NCI-H82 (cell line): Measurements from ENCODE around the gene F2.
"Not testable (repeated sequence)": the region's sequence is repeated elsewhere in the genome, so short reads cannot be mapped to it uniquely, and the experiment has no call there.

Source experiments
- DNase-seq: peaks from one replicate; lab custom pipeline; 2025; lab: John Stamatoyannopoulos, UW

F2 gene

GRCh38 chr11:46719048-46719542 is at the start of gene F2:
TSS of gene F2 (plus strand) at chr11:46719213. CDS start at chr11:46719236, 23 bp downstream.
- no peak for DNase-seq

- DNase-seq, result peak; percentile 25
Measured at GRCh38 chr11:46669711-46670139, 49.3 kb upstream of the F2 start.

- not testable (repeated sequence) for DNase-seq
Measured at GRCh38 chr11:46670521-46670920, 48.5 kb upstream of the F2 start.

- no peak for DNase-seq
Measured at GRCh38 chr11:46671958-46672315, 47.1 kb upstream of the F2 start.

DNA sequence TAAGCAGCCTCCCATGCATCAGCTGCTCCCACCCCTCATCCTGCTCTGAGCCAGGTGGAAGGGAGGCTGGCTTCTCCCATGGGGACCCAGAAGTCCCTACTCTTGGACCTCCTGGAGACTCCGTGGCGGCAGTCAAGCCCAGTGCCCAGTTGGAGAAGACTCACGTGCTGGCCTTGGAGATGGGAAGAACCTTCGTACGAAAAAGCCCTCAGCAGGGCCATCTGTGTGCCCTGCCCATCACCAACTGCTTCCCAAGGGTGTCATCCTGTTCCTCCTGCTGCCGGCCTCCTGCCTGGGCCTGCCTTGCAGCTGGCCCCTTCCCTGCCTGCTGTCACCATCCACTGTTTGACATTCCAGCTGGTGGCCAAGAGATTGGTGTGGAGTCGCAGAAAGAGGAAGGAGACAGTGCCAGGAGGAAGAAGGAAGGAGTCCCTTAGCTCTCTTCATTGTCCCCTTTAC is 46.6 kb upstream of the F2 start:
- DNase-seq, result no peak

GRCh38 chr11:46673713-46674462 is 45.1 kb upstream of the F2 start:
- DNase-seq, result no peak

DNA sequence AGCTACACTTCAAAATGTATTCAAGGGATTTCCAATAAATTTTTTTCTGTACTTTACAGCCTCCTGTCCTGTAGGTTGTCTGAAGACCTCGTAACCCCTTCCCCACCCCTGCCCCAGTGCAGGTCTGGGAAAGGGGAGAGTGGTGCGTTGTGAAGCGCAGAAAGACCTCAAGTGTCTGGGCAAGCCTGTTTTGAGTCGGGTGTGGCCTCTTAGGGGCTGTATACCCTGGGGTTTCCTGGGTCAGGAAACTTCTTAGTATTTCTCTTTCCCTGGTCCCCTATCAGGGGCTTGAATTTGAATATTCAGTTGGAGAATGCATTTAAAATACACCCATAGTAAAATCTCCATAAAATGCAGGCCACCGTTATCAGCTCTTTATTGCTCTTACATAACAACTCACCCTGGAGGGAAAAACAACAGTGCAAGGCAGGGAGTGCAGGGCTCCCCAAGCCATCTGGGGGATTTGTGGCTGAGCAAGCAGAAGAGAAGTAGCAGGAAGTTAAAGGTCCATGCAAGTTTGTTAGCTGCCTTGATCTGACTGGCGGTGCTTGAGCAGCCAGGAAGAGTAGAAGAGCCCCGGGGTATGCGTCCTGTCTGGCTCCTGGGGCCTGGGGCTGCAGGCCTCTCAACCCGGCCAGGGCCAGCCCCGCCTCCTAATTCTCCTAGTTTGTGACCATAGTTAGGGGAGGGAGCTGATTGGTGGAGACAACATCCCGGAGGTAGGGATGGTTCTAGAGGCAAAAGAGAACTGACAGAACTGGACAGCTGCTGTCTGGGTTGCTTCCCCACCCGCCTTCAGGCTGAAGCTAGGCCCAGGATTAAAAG is 44.3 kb upstream of the F2 start:
- no peak for DNase-seq

DNA sequence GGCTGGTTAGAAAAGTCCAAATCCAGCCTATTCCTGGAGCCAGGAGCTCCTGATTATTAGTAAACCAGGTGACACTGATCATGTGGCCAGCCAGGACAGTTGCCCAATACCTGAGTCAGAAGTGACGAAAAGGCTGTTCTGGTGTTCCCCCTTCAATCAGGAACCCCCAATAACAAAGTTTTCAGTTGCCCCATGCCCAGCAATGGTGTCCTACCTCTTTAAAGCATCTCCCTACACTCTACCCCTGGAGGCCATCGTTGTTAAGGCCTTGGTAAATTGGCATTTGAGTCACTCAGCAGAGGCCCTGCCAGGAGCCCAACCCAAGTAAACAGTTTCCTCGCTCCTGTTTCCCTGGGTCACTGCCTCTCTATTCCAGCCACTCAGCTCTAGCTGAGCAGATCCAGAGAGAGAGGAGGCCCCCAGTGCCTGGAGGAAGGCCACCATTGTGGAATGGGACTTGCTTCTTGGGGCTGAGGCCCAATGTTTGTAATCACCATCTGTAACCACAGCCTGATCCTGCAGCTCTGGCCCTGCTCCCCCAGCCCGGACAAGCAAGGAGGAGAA is 43.6 kb upstream of the F2 start:
- DNase-seq, result no peak

GRCh38 chr11:46675949-46676348 is 43.1 kb upstream of the F2 start:
- DNase-seq, result no peak

- peak; percentile 14 for DNase-seq
Measured at GRCh38 chr11:46676436-46677158, 42.4 kb upstream of the F2 start.

GRCh38 chr11:46677169-46677568 is 41.8 kb upstream of the F2 start:
- no peak for DNase-seq

DNA sequence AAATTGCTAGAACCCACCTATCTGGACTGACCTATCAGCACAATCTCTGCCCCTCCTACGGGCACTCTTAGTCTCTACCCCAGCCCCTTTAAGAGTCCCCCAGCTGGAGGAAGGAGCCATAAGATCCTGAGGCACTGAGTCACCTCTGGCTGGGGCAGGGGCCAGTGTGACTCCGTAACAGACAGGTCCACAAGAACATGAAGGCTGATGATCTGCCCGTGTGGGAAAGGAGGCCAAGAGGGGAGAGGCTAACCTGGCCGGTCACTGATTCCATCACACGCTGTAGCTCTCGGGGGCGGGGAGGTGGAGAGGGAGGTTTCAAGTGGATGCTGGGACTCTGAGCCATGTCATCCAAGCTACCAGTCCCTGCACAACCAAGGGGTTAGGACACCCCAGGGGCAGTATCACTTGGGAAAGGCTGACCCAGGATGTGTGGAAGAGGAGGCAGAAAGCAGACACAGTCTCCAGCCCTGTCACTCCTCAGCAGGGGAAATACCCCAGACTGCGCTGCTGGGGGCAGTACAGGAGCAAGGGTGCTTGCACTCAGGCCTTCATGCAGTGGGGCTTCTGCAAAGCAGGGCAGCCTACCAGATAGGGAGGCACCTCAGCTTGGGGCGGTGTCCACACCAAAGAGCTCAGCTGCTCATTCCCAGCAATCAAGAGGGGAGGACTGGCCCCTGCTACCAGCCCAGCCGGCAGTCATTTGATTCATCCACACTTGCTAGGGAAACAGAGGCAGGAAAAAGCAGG is 40.8 kb upstream of the F2 start:
- no peak for DNase-seq

DNA sequence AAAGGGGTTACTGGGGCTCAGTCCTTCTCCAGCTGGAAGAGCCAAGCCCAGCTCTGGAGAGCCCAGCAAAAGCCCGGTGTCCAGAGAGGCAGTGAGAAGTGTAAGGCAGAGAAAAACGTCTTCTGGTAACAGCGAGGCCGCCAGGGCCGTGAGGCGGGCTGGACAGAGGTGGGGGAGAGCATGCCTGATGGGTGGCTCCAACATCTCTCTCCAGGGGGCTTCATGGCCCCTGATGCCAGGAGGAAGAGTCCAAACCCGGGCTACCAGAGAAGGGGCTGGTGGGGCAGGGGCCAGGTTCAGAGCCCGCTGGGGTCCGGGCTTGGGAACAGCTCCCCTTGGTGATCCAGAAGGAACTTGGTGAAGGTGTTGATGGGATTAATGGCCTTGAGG is 40.3 kb upstream of the F2 start:
- no peak for DNase-seq

- DNase-seq, result no peak
Measured at GRCh38 chr11:46679241-46680163, 39.5 kb upstream of the F2 start.

GRCh38 chr11:46680164-46680760 is 38.8 kb upstream of the F2 start:
- no peak for DNase-seq

GRCh38 chr11:46680815-46681214 is 38.2 kb upstream of the F2 start:
- DNase-seq, result no peak

GRCh38 chr11:46681814-46682213 is 37.2 kb upstream of the F2 start:
- DNase-seq, result no peak

DNA sequence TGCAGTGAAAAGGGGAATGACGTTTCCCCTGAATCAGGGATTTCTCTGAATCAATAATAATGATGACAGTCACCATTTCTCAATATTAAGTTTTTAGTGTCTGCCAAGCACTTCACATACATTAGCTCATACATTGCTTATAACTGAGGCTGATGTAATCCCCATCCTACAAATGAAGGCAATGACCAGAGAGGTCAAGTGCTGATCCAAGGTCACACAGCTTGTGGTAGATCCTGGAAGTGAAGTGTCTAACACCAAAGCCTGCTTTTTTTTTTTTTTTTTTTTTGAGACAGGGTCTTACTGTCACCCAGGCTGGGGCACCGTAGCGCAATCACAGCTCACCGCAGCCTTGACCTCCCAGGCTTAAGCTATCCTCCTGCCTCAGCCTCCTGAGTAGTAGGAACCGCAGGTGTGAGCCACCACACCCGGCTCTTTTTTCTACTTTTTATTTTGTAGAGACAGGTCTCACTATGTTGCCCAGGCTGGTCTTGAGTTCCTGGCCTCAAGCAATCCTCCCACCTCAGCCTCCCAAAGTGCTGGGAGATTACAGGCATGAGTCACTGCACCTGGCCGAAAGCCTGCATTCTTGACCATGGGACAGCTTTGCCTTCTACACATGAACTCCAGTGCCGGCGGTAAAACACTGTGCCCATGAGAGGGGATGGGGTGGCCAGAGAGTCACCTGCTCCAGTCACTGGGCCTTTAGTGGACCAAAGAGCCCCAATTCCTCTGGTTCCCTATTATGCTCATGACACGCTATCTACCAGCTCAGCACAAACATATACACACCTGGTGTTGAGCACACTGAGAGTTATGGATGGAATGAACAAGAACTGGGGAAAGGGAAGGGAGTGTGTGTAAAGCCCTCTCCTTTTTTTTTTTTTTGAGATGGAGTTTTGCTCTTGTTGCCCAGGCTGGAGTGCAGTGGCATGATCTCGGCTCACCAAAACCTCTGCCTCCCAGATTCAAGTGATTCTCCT is 36.0 kb upstream of the F2 start:
- no peak for DNase-seq

GRCh38 chr11:46684367-46684766 is 34.6 kb upstream of the F2 start:
- no peak for DNase-seq
